ENCODE results near the gene CACNB2. TPM values are rescaled to one million over a fixed set of nuclear protein-coding genes. Genes with fewer than 3 reads are reported as not detected.

CACNB2 gene
- polyA plus RNA-seq, 1 of the 3 experiments (the other 2 are of a cell fraction), result 0.74 TPM

DNA sequence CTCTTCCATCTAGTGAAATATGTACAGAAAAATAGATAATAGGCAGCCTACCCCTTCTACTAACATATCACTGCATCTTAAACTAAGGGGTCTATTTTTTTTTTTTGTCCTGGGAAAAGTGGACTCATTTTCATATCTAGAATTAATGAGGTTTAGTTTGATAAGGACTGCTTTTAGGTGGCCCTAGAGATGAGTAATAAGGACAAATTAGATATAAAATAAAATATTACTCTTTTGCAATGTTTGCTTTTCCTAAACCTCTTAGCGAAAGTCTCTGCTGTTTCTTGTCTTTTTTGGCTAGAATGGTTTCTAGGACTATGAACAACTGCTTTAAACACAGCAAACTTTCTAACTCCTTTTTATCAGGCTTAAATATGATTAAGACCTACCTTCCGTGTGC is 83.7 kb downstream of the CACNB2 start:
- POLR2A ChIA-PET, result no interaction called here
- Histone ChIP-seq H3K9ac (no peak overlapping the region), H3F3A (replicated peaks; ENCODE audit: insufficient read depth) (no peaks in the 10 kb centered on the region), H3K4me1 (ENCODE audit: control insufficient read depth in 1 of 2, insufficient read depth in 2 of 2, low read depth in 1 of 2, low read length in 1 of 2) (peaks cover 3% of the 10 kb centered on the region in 2 experiments; a peak in 1 of 4 replicates), H4K20me1 (ENCODE audit: insufficient read depth) (no peaks in the 10 kb centered on the region), H3K4me2 (no peak overlapping the region), H3K27me3 (ENCODE audit: insufficient read depth) (no peaks in the 10 kb centered on the region), H2AFZ (ENCODE audit: low read depth) (no peak overlapping the region), H3K9me2 (no peaks in the 10 kb centered on the region), H3K4me3 (ENCODE audit: low read depth in 2 of 2, low read length in 1 of 2) (no peak overlapping the region), H3K27ac (ENCODE audit: low read depth in 2 of 2, low read length in 1 of 2) (no peak overlapping the region), H3K9me3 (no peaks in the 10 kb centered on the region), H3K79me2 (ENCODE audit: insufficient read depth) (no peaks in the 10 kb centered on the region), H3K36me3 (replicated peaks in 1 of 2; ENCODE audit: control insufficient read depth in 1 of 2, insufficient read depth in 2 of 2, low read length in 1 of 2) (no peaks in the 10 kb centered on the region)
- DNase-seq, result no peak
- 82% methylated on average over 2 of the region's 2 CpGs for WGBS (ENCODE audit: low lambda C conversion rate)
- TF ChIP-seq SMC3 (IDR thresholded peaks at IDR 0.05; ENCODE audit: low read depth, low read length), result no peak
- TF ChIP-seq JUND (IDR thresholded peaks at IDR 0.05), result no peak
- no peak for TF ChIP-seq IRF3 (IDR thresholded peaks at IDR 0.05; ENCODE audit: low read depth, low read length)
- TF ChIP-seq MXI1 (IDR thresholded peaks at IDR 0.05; ENCODE audit: low read depth, low read length), result no peak
- no peak for TF ChIP-seq NRF1 (IDR thresholded peaks at IDR 0.05; ENCODE audit: low read depth, low read length)
- TF ChIP-seq GATA2 (CRISPR knock-in tag; IDR thresholded peaks at IDR 0.05), result no peak
- TF ChIP-seq TCF12 (IDR thresholded peaks at IDR 0.05), result no peak
- TF ChIP-seq TEAD4 (IDR thresholded peaks at IDR 0.05; ENCODE audit: borderline replicate concordance, insufficient read depth), result no peak
- TF ChIP-seq RXRA (IDR thresholded peaks at IDR 0.05; ENCODE audit: borderline replicate concordance, low read depth), result no peak
- no peak for TF ChIP-seq POLR2AphosphoS5 (IDR thresholded peaks at IDR 0.05; ENCODE audit: low read depth, low read length)
- no peak for TF ChIP-seq GABPA (IDR thresholded peaks at IDR 0.05; ENCODE audit: low read depth)
- no peak for TF ChIP-seq RFX5 (IDR thresholded peaks at IDR 0.05; ENCODE audit: low read length)
- no peak for TF ChIP-seq ZBTB33 (IDR thresholded peaks at IDR 0.05; ENCODE audit: borderline replicate concordance, low read depth)
- no peak for TF ChIP-seq FOXM1 (IDR thresholded peaks at IDR 0.05; ENCODE audit: low read depth)
- TF ChIP-seq, protein P1, sequence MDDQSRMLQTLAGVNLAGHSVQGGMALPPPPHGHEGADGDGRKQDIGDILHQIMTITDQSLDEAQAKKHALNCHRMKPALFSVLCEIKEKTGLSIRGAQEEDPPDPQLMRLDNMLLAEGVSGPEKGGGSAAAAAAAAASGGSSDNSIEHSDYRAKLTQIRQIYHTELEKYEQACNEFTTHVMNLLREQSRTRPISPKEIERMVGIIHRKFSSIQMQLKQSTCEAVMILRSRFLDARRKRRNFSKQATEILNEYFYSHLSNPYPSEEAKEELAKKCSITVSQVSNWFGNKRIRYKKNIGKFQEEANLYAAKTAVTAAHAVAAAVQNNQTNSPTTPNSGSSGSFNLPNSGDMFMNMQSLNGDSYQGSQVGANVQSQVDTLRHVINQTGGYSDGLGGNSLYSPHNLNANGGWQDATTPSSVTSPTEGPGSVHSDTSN (IDR thresholded peaks at IDR 0.05), result no peak
- TF ChIP-seq, protein P2, sequence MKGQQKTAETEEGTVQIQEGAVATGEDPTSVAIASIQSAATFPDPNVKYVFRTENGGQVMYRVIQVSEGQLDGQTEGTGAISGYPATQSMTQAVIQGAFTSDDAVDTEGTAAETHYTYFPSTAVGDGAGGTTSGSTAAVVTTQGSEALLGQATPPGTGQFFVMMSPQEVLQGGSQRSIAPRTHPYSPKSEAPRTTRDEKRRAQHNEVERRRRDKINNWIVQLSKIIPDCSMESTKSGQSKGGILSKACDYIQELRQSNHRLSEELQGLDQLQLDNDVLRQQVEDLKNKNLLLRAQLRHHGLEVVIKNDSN (IDR thresholded peaks at IDR 0.05; ENCODE audit: borderline replicate concordance, low read depth), result no peak
- TF ChIP-seq SIN3A (IDR thresholded peaks at IDR 0.05; ENCODE audit: borderline replicate concordance, low read depth, low read length), result no peak
- TF ChIP-seq RAD21 (IDR thresholded peaks at IDR 0.05; ENCODE audit: low read length), result no peak
- CTCF ChIA-PET, result interaction anchor here (1.8 to 2.8 kb wide), 2 partner anchors 7 to 9 kb away, joined by 5 to 11 read pairs; no protein-coding TSS in a partner anchor
